Dedifferentiated amniotic fluid mesenchymal stem cell (primary cell): ENCODE measurements around the gene TRPV3.

Experiments used
- DNase-seq: peaks from one replicate; pipeline ENCODE4 v3.0.0-alpha.2; 2016; ENCODE audit errors: extremely low spot score

The TRPV3 gene

DNA sequence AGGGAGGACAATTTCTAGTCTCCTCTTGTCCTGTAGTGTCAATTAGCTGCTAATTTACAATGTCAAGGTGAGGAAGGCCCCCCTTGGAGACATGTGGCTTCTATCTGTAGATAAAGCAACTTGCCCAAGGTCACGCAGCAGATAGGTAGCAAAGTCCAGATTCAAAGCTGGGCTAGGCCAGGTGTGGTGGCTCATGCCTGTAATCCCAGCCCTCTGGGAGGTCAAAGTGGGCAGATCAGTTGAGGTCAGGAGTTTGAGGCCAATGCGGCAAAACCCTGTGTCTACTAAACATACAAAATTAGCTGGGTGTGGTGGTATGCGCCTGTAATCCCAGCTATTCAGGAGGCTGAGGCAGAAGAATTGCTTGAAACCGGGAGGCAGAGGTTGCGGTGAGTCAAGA, 11.1 kb downstream of the TRPV3 start:
- DNase-seq = no peak

DNA sequence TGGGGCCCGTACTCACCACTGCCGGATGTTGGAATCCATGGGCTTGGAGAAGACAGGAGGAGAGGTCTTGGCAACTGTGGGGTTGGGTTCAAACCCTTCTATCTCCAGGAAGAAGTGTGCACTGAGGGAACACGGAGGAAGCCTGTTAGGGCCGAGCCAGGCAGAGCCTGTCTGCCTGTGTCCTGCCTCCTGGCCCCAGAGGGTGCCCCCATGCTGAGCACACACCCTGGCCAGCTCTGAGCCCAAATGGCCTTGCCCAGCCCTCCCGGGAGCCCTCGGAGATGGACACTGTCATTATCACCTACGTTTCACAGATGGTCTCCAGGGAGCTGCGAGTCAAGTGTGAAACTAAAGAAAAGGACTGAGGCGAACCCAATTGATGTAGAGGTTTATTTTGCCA, 12.5 kb downstream of the TRPV3 start:
- no peak for DNase-seq

GRCh38 chr17:3544365-3544764, 13.2 kb downstream of the TRPV3 start:
- DNase-seq = peak; percentile 5

GRCh38 chr17:3543453-3543852, 14.2 kb downstream of the TRPV3 start:
- no peak for DNase-seq

DNA sequence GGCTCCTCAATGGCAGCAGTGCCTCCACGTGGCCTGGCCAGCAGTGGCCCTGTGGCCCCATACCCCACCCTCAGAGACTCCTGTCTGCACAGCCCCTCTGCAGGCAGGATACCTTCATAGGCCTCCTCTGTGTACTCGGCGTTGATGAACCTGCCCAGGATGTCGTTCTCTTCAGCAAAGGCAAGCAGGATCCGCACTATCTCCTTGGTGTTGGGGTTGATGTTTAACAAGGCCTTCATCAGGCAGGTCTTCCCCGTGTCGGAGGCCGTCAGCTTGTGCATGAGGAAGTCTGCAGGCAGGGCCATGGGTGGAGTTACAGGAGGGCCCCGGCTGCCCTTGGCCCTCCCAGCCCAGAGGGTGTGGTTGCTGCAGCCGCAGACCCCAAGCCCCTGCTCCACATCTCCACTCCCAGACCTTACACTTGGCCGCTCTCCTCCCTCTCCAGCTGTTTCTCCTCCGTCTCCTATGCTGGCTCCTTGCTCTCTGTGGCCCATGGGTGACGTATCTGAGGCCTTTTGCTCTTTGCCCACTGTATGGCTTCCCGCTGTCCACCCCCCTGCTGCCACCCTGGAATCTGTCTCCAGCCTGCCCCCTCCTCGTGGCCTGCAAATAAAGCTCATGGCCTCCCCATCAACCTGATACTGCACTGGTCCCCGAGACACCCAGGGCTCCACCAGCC, 15.1 kb downstream of the TRPV3 start:
- DNase-seq = no peak

DNA sequence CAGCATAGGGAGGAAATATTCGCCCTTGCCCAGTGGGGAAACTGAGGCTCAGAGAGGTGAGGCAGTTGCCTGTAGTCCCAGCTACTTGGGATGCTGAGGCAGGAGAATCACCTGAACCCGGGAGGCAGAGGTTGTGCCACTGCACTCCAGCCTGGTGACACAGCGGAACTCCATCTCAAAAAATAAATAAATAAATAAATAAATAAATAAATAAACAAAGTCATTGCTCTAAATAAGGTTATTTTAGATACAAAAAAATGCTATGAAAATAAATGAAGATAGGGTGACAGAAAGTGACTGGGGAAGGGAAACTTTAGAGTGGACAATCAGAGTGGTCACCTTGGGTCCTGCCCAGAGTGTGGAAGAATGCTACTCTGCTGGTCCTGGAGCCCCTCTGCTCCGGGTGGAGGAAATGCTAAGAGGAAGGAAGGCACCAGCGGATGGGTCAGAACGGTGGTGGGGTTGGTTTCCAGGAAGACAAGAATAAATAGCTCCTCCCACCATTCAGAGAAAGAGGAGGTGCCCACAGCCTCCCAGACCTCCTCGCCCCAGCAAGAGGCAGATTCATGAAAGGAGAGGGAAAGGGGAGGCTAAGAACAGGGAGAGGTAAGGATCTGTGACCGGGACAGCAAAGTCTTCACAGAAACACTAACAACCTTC, 17.6 kb downstream of the TRPV3 start:
- DNase-seq = no peak

- DNase-seq = no peak
Observed at GRCh38 chr17:3536716-3537115, 20.9 kb downstream of the TRPV3 start.

- peak; percentile 25 for DNase-seq
Observed at GRCh38 chr17:3535253-3535995, 22.2 kb downstream of the TRPV3 start.

DNA sequence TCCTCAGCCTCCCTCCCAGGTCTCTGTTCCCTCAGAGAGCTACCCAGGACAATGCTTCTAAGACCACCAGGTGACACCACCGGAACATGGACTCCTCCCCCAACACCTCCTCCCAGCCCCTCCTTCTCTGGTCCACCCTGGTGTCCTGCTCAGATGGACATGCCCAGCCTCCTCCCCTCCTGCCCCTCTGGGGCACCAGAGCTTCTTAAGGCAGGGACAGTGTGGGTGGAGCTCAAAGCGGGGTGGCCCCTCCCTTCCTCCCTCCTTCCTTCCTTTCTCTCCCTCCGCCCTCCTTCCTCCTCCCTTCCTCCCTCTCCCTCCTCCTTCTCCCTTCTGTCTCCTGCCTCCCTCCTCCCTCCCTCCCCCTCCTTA, 22.7 kb downstream of the TRPV3 start:
- no peak for DNase-seq

- no peak for DNase-seq
Observed at GRCh38 chr17:3533752-3534151, 23.9 kb downstream of the TRPV3 start.

GRCh38 chr17:3532859-3533142, 24.8 kb downstream of the TRPV3 start:
- DNase-seq = no peak

DNA sequence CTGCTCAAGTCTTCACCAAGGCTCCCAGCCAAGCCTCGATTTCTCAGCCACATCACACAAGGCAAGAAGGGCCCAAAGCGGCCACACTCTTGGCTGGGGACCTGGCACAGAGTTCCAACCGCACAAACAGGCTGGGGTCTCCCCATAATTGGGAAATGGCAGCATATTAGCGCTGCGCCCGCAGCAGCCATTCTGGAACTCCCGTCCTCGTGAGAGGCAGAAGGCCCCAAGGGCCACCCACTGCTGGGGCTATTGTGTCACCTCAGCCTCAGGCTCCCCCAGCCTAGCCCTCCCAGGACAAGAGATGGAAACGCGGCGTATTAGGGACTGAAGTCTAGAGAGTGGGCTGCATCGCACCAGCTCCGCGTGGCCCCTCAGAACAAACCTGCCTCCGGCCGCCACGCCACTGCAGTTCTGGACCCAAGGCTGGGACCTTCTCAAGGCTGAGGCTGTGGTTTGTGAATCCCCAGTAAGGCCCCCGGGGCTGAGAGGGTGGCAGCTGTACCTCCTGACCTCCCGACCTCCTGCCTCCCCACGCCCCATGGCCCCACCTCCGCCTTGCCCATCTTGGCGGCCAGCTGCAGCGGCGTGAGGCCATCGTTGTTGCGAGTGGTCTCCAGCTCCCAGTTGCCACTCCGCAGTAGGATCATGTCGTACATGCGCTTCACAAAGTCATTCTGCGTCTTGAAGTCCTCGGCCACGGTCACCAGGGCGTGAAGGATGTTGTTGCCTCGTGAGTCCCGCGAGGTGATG, 25.3 kb downstream of the TRPV3 start:
- DNase-seq = no peak

GRCh38 chr17:3531266-3532101, 26.1 kb downstream of the TRPV3 start:
- no peak for DNase-seq

DNA sequence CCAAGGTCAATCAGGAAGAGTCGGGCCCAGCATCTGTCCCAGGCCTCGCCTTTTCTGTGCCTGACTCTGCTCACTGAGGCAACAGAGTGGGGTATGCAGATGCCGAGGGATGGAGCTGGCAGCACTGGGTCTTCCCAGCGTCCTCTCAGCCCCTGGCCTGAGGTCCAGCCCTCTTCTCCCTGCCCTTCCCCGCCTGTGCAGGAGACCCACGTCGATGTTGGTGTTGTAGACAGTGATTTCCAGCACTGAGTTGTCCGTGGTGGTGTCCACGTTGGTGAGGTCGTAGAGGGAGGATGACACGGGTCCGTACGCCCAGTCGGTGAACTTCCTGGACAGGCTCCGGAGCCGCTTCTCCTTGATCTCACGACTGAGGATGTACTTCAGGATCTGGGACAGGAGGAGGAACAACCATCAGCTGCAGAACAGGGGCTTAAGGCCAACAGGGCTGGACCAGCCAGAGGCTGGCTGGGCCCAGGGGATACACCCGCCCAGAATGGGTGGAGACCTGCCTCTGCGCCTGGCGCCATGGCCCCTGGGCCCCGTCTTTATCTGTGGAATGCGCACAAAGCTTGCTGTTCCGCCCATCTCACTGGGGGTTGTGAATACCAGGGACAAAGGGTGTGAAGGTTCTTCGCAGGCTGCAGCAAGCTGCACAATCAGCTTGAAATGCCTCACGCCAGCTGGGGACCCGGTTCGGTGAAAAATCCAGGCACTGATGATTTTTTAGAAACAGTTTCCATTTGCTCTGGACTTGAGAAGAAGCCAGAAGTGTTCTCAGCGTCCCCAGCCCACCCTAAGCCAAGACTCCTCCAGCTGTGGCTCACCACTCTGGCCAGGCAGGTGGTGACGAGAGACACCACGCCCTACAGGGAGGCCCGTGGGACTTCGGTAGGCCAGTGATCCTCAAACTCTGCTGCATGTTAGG, 27.5 kb downstream of the TRPV3 start:
- DNase-seq = no peak

DNA sequence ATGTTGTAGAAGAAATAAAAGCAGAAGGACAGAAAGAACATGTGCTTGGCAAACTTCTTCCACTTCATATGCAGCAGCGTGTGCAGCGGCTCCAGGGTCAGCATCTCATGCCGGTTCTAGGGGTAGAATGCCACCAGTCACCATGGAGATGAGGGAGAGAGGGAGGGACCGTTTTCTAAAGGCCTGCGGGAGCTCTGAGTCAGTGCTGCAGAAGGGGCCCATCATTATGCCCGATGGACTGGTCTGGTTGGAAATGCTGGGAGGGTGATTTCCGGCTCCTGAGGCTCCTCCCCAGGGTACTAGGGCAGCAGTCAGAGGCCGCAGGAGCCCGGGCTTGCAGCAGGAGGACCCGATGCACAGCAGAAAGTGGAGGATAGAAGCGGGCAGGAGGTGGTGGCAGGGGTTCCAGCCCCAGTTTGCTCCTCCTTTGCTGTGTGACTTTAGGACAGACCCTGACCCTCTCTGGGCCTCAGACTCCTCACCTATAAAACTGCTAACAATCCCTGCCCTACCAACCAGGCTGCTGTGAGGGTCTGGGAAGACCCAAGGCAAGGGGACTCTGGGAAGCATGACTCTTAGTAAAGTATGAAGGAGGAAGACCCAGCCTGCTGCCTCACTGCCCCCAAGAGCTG, 28.6 kb downstream of the TRPV3 start:
- no peak for DNase-seq

GRCh38 chr17:3528403-3528851, 29.2 kb downstream of the TRPV3 start:
- no peak for DNase-seq

DNA sequence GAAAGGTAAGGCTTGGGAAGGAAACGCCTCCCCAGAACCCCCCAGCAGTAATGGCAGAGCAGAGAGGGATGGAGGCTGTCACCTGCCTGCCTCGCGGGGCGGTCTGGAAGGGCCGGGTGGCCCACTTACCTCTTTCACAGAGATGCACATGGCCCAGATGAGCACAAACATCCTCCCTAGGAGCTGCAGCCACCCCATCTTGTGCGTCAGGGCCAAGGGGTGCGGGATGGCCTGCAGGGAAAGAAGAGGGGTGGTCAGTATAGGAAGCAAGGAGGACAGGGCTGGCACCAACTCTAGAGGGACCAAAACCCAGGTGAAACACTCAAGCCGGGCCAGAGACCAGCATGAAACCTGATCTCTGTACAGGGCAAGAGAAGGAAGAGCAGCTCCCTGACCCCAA, 29.7 kb downstream of the TRPV3 start:
- no peak for DNase-seq

DNA sequence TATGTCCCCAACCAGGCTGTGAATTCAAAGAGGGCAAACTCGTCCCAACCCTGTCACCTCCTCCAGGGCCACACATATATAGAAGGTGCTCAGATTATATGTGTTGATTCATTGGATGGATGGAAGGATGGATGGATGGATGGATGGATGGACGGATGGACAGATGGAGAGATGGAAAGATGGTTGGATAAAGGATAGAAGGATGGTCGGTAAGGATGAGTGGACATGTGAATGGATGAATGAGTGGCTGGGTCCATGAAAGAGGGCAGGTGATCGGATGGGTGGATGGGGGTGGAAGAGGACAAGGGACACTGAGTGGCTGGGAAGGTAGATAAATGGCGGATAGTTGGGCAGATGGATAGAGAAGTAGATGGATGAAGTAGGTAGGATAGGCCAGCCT, 30.1 kb downstream of the TRPV3 start:
- no peak for DNase-seq

- DNase-seq = no peak
Observed at GRCh38 chr17:3526971-3527370, 30.6 kb downstream of the TRPV3 start.

DNA sequence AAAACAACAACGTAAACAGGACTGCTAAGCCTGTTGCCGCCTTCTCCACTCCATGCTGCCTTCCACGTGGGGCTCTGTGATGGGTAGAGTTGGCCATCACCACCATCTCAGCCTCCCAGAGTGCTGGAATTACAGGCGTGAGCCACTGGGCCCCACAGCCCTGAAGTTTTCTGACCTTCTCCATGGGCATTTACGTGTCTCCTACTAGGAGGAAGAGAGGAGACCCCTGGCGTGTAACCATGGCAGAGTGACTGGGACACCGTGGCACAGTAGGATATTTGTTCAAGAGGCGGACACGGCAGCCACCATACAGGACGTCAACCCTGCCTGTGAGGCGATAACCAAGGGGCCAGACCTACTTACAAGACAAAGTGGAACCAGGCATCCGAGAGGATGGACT, 31.1 kb downstream of the TRPV3 start:
- DNase-seq = no peak
